GM19467 (cell line): ENCODE data around the gene PPP1R8.
A peak's percentile ranks its signal among the peaks of the same experiment; 100 is the strongest.
"Not testable (repeated sequence)": the region's sequence is repeated elsewhere in the genome, so short reads cannot be mapped to it uniquely, and the experiment has no call there.

Experiments used
- ATAC-seq: cut with Tn5 transposase; IDR thresholded peaks from one replicate; pipeline ENCODE4 v1.9.1; 2021; ENCODE audit warnings: mild to moderate bottlenecking, moderate library complexity; ENCODE audit not compliant: unreplicated experiment

PPP1R8 gene

DNA sequence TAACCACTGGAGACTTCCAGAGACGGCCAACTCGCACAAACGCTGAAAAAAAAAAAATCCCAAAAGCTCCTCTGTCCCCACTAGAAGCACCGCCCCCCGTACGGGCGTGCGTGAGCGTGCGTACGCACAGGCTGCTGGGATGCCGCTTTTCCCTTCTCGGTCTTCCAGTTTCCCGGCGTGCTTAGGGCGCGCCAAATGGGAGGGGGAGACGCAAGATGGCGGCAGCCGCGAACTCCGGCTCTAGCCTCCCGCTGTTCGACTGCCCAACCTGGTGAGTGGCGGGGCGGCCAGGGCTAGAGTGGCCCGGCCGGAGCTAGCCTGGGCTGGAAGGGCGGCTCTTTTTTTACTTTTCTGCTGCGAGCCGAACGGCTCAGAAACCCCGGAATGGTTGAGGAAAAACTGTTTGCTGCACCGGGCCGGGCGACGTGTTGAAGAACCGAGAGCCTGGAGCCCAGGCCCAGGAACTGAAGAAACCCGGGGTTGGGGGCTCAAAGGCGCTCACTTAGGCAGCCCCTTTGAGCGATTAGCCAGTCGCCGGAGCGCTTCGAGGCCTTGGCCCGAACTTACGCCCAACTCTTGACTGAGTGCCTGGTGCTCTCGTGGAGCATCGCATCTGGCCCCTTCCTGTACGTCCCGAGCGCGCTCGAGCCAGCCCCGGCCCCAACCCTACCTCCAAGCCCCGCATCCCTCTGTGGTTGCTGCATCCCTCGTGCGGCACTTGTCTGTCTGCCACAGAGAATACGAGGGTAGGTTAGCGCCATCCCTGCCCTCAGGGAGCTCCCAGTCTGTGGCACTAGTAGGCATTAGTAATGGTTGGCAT, at the start of gene PPP1R8:
TSS of gene PPP1R8 (plus strand) at position 162 of the 820 bp plus-strand sequence. CDS start at position 216, 54 bp downstream.
- peak; percentile 86 for ATAC-seq

DNA sequence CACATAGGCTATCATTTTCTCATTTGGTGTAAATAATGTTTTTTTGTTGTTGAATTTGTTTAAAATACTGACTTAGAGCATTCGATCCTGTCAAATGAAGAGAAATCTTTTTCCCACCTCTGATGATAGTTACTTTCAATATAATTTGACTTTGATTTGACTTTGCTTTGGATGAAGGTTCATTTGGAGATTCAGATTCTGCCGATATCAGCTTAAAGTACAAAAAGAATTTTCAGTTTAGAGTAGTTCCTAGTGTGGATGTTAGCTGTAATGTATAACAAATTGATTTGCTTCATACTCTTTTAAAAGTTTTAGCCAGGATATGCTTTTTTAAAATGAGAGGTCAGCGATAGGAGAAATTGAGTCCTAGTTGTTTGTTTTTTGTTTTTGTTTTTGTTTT, 47.6 kb upstream of the PPP1R8 start:
- ATAC-seq, result no peak

DNA sequence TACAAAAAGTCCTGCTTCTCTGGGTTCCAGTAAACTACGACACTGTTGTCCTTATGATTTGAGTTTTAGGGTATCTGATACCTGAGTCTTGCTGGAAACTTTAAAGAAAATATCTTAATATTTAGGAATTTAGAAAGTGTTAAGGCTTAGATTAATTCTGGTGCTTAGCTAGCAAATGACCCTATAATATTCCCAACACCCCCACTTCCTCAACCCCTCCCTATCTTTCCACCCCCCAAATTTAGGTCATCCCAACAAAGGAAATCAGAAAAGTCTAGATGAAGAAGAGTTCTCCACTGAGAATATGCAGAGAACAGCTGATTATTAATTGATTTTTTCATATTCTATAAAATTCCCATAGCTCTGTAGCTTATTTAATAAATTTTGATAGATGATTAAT, 45.9 kb upstream of the PPP1R8 start:
- no peak for ATAC-seq

DNA sequence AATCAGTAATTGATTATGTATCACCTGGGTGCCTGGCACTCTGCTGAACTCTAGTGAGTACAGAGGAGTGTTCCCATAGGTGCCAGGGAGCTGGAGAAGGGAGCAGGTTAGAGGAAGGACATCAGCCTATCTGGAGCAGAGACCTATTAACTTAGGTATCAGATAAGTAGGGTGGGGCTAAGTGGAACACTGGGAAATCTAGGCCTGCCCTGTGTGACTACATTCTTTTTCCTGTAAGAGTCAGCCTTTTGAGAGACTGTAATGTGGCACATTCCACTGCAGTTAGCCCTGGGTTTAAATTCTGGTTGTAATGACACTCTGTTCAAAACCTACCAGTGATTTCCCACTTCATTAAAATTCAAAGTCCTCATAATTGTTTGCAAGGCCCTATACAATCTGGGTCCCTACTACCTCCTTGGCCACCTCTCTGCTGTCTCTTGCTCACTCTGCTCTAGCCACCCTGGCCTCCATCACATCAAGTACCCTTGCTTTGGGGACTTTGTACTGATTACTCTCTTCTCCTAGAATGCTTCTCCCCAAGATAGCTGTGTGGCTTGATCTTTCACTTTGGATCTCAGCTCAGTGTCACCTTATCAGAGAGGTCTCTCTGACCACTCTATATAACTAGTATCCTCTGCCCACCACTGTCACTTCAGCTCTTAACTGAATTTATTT, 44.7 kb upstream of the PPP1R8 start:
- no peak for ATAC-seq

DNA sequence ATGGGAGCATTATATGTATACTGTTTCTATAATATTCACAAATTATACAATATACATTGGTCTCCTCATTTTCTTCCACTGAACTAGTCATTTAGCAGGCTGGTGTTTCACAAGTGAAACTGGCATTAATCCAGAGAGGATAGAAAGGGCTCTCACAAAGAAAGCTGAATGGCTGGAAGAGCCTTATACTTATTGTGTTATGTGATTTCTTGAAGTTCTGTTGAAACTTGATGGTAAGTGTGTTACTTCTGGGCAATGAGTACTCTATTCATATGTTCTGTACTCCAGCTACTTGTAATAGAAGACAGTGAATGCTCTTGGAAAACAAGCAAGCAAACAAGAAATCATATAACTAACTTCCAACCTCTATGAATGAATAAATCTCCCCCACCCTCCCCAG, 42.7 kb upstream of the PPP1R8 start:
- no peak for ATAC-seq

DNA sequence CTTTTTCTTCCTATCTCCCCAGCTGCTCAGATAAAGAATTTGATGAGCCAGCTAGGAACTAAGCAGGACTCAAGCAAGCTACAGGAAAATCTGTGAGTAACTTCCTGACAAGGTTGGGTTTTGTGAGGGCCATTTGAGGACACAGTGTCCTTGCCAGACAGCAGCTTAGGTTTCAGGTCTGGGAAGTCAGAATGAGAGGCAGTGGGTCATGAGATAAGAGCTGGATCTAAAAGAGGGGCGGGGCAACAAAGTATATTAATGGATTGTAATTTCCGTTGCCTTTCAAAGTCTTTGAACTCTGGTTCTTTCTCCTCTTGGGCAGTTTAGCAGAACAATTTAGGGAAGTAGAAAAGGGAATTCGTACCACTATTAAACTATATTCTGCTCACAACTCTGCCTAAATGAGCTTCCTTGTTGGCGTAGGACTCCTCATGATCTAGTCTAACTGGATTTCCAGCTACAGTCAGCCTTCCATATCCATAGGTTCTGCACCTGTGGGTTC, 41.0 kb upstream of the PPP1R8 start:
- no peak for ATAC-seq

DNA sequence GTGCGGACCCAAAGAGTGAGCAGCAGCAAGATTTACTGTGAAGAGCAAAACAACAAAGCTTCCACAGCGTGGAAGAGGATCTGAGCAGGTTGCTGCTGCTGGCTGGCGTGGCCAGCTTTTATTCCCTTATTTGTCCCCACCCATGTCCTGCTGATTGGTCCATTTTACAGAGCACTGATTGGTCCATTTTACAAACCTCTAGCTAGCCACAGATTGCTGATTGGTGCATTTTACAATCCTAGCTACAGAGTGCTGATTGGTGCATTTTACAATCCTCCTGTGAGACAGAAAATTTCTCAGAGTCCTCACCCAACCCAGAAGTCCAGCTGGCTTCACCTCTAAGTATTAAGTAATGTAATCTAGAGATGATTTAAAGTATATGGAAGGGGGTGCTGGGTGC, 40.3 kb upstream of the PPP1R8 start:
- not testable (repeated sequence) for ATAC-seq

DNA sequence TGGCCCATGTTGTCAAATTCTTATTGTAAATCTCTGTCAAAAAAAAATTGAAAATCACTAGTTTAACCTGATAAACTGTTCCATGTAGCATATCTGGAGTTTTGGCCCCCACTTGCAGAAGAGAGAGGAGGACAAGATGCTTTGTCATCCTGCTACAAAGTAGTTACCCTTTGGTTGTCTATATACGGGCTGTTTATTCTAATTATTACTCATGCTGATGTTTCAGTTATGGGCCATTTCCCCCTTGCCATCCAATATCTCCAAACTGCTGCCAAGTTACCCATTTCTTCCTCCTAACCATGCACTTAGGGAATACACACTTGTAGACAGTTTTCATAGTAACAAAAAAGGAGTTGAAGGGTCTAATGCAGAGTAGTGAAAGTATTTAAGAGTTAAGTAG, 35.0 kb upstream of the PPP1R8 start:
- no peak for ATAC-seq

DNA sequence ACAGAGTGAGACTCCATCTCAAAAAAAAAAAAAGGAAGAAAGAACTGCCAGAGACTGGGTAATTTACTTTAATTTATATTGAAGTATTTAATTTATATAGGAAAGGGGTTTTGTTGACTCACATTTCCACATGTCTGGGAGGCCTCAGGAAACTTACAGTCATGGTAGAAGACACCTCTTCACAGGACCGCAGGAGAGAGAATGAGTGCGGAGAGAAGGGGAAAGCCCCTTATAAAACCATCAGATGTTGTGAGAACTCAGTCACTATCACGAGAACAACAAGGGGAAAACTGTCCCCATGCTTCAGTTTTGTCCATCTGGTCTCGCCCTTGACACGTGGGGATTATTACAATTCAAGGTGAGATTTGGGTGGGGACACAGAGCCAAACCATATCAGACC, 25.8 kb upstream of the PPP1R8 start:
- no peak for ATAC-seq

DNA sequence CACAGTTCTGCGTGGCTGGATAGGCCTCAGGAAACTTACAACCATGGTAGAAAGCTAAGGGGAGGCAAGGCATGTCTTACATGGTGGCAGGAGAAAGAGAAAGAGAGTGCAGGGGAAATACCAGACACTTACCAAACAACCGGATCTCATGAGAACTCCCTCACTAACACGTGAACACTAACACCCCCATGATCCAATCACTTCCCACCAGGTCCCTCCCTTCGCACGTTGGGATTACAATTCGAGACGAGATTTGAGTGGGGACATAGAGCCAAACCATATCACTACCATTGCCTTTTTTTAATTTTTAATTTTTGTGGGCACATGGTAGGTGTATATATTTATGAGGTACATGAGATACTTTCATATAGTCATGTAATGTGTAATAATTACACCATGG, 23.8 kb upstream of the PPP1R8 start:
- ATAC-seq, result no peak

DNA sequence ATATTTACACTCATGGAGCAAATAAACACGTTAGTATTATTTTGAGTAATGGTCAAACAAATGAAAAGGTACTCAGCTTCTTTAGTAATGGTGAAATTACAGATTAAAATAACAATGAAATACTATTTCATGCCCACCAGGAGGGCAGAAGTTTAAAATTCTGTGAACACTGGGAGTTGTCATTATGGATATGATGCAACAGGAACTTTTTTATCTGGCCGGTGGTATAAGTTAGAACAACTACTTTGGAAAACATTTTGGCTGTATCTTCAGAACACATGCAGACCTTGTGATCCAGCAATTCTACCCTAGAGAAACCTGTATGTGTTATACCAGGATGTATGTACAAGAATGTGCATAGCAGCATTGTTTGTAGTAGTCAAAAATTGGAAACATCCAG, 23.2 kb upstream of the PPP1R8 start:
- ATAC-seq, result no peak

DNA sequence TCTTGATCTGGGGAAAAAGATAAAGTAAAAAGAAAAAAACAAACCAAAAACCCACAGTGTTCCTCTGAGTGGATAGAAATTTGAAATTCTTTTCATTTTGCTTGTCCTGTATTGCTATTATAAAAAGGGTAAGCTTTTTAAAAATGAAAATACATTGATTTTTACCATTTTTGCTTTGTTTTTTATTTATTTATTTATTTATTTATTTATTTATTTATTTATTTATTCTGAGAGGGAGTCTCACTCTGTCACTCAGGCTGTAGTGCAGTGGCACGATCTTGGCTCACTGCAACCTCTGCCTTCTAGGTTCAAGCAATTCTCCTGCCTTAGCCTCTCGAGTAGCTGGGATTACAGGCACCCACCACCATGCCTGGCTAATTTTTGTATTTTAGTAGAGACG, 22.5 kb upstream of the PPP1R8 start:
- ATAC-seq, result not testable (repeated sequence)

DNA sequence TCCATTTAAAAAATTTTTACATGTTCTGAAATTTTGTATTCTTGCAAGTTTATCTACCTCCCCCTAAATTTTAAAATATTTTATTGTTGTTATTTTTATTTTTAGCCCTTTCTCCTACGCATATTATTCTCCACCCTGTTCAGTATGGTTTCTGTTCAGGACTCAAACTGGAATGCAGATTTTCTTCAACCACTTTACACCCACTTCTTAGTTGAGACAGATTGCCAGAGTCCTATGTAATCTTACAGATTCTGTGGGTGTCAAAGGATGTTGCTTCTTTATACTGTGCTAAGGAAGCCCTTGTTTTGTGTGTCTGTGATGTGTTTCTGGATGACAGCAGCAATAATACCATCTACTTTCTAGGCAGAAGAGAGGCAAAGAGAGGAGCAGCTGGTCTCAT, 20.7 kb upstream of the PPP1R8 start:
- ATAC-seq, result no peak

DNA sequence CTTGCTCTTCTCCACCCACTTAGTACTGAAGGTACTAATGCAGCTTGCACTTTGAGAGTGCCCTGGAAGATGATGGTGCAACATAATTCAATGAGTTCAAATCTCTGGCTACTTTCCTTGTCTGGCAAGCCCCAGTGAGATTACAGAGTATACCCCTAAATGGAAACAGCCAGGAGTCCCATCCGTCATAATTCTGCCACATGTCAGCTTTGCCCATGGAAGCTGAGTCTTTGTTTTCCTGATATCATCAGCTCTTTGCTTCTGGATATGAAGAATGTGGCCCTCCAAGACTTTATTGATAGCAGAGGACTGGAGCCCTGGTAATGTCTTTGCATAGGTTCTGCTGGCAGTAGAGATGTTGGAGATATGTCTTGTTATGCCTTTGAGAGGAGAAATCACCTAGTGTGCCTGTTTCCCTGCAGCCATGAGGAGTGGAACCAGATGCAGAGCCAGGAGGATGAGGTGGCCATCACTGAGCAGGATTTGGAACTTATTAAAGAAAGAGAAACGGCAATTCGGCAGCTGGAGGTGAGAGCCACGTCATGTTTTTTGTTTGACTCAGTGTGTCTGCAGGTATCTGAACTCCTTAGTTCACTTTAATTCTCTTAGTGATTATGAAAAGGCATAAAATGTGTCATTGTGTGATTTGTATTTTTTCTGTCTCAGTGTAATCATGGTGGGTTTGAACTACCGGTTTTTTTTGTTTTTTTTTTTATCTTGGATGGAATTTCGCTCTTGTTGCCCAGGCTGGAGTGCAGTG, 18.7 kb upstream of the PPP1R8 start:
- no peak for ATAC-seq

DNA sequence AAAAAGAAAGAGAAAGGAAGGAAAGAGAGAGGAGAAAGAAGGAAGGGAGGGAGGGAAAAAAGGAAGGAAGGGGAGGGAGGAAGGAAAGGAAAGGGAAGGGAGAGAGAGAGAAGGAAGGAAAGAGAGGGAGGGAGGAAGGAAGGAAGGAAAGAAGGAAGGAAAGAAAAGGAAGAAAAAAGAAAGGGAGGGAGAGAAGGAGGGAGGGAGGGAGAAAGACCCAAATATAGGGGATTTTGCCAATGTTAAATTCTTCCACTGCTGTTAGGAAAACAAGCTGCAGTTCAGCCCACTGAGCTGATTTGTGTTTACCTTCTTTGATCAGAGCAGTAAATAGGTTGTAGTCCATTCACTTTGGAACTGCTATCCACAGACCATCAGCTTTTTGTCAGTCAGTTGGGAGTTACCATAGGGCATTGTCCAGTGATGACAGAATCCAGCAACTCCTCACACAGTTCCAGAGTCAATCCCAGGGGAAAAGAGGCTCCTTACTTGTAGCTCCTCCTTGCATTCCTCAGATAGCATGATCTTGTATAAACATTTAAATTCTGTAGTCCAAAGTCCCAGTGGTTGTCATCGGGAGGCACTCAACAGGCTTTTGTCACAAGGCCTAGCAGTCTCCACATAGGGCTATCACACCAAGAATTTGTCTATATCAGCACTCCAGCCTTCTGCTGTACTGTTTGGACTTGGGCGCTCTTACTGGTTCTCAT, 13.5 kb upstream of the PPP1R8 start:
- ATAC-seq, result no peak

DNA sequence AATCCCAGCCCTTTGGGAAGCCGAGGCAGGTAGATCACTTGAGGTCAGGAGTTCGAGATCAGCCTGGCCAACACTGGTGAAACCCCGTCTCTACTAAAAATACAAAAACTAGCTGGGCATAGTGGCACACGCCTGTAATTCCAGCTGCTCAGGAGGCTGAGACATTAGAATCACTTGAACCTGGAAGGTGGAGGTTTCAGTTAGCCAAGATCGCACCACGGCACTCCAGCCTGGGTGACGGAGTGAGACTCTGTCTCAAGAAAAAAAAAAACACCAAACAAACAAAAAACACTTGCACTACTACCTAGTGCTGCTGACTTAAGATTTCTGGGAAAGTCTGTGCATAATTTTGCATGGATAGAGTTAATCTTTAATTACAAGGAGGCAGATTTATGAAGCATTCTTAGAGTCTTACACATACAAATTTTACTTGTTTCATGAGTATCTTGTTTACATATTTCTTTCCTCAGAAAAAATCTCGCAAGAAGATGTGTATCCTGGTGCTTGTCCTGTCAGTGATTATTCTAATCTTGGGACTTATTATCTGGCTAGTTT, 8.7 kb upstream of the PPP1R8 start:
- ATAC-seq, result no peak

DNA sequence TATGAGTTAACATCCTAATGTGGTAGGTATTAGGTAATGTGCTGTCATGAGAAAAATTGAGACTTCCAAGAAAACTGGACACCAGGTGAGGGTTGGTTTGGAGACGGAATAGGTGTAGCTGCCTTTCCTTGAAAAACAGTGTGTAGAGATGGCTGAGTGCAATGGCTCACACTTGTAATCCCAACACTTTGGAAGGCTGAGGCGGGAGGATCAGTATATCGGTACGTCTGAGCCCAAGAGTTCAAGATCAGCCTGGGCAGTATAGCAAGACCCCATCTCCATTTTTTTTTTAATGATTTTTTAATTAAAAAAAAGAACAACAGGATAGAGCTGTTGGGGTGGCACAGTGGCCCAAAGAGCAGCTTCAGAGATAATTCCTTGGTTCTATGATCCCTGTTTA, 6.8 kb upstream of the PPP1R8 start:
- ATAC-seq, result no peak

DNA sequence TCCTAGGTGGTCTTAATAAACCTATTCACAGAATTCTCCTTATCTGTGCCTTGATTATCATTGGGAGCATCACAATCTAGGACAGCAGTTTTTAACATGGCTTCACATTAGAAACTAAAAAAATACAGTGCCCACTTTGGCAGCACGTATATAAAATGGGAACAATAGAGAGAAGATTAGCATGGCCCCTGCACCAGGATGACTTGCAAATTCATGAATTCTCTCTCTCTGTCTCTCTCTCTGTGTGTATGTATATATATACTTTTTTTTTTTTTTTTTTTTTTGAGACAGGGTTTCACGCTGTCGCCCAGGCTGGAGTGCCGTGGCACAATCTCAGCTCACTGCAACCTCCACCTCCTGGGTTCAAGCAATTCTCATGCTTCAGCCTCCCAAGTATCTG, 6.2 kb upstream of the PPP1R8 start:
- ATAC-seq, result no peak

DNA sequence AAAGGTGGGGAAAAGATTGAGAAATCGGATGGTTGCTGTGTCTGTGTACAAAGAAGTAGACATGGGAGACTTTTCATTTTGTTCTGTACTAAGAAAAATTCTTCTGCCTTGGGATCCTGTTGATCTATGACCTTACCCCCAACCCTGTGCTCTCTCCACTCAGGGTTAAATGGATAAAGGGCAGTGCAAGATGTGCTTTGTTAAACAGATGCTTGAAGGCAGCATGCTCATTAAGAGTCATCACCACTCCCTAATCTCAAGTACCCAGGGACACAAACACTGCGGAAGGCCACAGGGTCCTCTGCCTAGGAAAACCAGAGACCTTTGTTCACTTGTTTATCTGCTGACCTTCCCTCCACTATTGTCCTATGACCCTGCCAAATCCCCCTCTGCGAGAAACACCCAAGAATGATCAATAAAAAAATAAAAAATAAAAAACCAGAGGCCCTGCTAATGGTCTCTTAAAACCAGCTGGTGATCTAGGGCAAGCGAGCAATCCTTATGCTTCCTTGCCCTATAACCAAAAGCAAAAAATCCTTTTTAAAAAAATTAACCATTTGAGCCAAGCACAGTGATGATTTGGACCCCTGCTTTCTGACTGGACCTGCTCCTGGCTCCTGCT, 1.1 kb upstream of the PPP1R8 start:
- not testable (repeated sequence) for ATAC-seq
